HG03280 (cell line): ENCODE measurements around the gene RMDN2.

Experiments used
- ATAC-seq: cut with Tn5 transposase; IDR thresholded peaks from one replicate; pipeline ENCODE4 v1.9.1; 2021; ENCODE audit warnings: mild to moderate bottlenecking, moderate library complexity; ENCODE audit not compliant: unreplicated experiment

Gene RMDN2

GRCh38 chr2:38037325-38037724 is 112.2 kb downstream of the RMDN2 start:
- no peak for ATAC-seq

GRCh38 chr2:38037757-38038621 is 112.9 kb downstream of the RMDN2 start:
- ATAC-seq: peak; percentile 71

GRCh38 chr2:38038682-38039081 is 113.6 kb downstream of the RMDN2 start:
- peak; percentile 3 for ATAC-seq

- no peak for ATAC-seq
Observed at GRCh38 chr2:38039121-38039910, 114.2 kb downstream of the RMDN2 start.

GRCh38 chr2:38045811-38046210 is 120.7 kb downstream of the RMDN2 start:
- ATAC-seq: no peak

- ATAC-seq: no peak
Observed at GRCh38 chr2:38056216-38056615, 131.1 kb downstream of the RMDN2 start.

- ATAC-seq: no peak
Observed at GRCh38 chr2:38057651-38058410, 132.7 kb downstream of the RMDN2 start.

GRCh38 chr2:38060236-38061018 is 135.3 kb downstream of the RMDN2 start:
- ATAC-seq: no peak

- no peak for ATAC-seq
Observed at GRCh38 chr2:38064801-38065501, 139.9 kb downstream of the RMDN2 start.

- ATAC-seq: no peak
Observed at GRCh38 chr2:38065502-38066135, 140.5 kb downstream of the RMDN2 start.

GRCh38 chr2:38066421-38067115 is 141.5 kb downstream of the RMDN2 start:
- no peak for ATAC-seq
